ENCODE measurements around the gene FOXN3. TPM values are rescaled to one million over a fixed set of nuclear protein-coding genes. Genes with fewer than 3 reads are reported as not detected.
A peak's percentile ranks its signal among the peaks of the same experiment; 100 is the strongest.

The FOXN3 gene
- total RNA-seq, 2 experiments from 2014 or later = 124 to 127 TPM

GRCh38 chr14:89240414-89240813 lies 176.6 kb downstream of the FOXN3 start:
- POLR2A ChIA-PET = no interaction called here
- Histone ChIP-seq H3K27ac (ENCODE audit: low read depth in 1 of 2, low read length in 2 of 2) (no peak overlapping the region), H3K9me3 (ENCODE audit: control insufficient read depth in 1 of 2, insufficient read depth in 1 of 2, low read length in 2 of 2) (peaks cover 0 to 9% of the 10 kb centered on the region in 2 experiments), H3K36me3 (ENCODE audit: insufficient read depth, low read length) (no peaks in the 10 kb centered on the region), H3K27me3 (ENCODE audit: control insufficient read depth in 1 of 2, insufficient read depth in 2 of 2, low read length in 2 of 2) (no peaks in the 10 kb centered on the region), H3K4me1 (ENCODE audit: insufficient read depth, low read length) (peaks cover 23% of the 10 kb centered on the region), H3K4me3 (ENCODE audit: low read length) (no peak overlapping the region)
- H3K27ac Mint-ChIP-seq = peak overlapping the region; percentile 19
- intact Hi-C loops (cut with DNase I, micrococcal nuclease) = no loop called here
- TF ChIP-seq CTCF (IDR thresholded peaks at IDR 0.05) = no peak
- no peaks in the 10 kb centered on the region for H3K9me3 Mint-ChIP-seq
- H3K4me1 Mint-ChIP-seq (ENCODE audit: low read depth) = peaks cover 75% of the 10 kb centered on the region
- ATAC-seq (ENCODE audit: poor library complexity) (no peak), DNase-seq (peak in 1 of 14 experiments; percentile 34)
- CTCF ChIA-PET = no interaction called here
- peaks cover 15% of the 10 kb centered on the region for H3K36me3 Mint-ChIP-seq (ENCODE audit: low read depth)
- no peak overlapping the region for H3K4me3 Mint-ChIP-seq
- H3K27me3 Mint-ChIP-seq = no peaks in the 10 kb centered on the region

- Mint-ChIP-seq H3K4me1 (ENCODE audit: low read depth) (peaks cover 70% of the 10 kb centered on the region), H3K9me3 (no peaks in the 10 kb centered on the region), H3K27me3 (no peaks in the 10 kb centered on the region), H3K36me3 (ENCODE audit: low read depth) (peaks cover 20% of the 10 kb centered on the region), H3K27ac (no peak overlapping the region), H3K4me3 (no peak overlapping the region)
- ATAC-seq (ENCODE audit: poor library complexity) (no peak), DNase-seq (no peak)
- no peak overlapping the region for H3K4me3 ChIP-seq (ENCODE audit: low read length)
- intact Hi-C loops (cut with DNase I, micrococcal nuclease) = no loop called here
- H3K4me1 ChIP-seq (ENCODE audit: insufficient read depth, low read length) = peaks cover 23% of the 10 kb centered on the region
- peaks cover 0 to 9% of the 10 kb centered on the region in 2 experiments for H3K9me3 ChIP-seq (ENCODE audit: control insufficient read depth in 1 of 2, insufficient read depth in 1 of 2, low read length in 2 of 2)
- POLR2A ChIA-PET = interaction anchor here (0.6 kb wide), 1 partner anchor 441 kb away, joined by 3 read pairs; no protein-coding TSS in a partner anchor
- no peaks in the 10 kb centered on the region for H3K36me3 ChIP-seq (ENCODE audit: insufficient read depth, low read length)
- no peak overlapping the region for H3K27ac ChIP-seq (ENCODE audit: low read depth in 1 of 2, low read length in 2 of 2)
- no peak for TF ChIP-seq CTCF (IDR thresholded peaks at IDR 0.05)
- H3K27me3 ChIP-seq (ENCODE audit: control insufficient read depth in 1 of 2, insufficient read depth in 2 of 2, low read length in 2 of 2) = no peaks in the 10 kb centered on the region
- CTCF ChIA-PET = no interaction called here
Measured at GRCh38 chr14:89239023-89239422, 178.0 kb downstream of the FOXN3 start.

- no peak overlapping the region for H3K27ac Mint-ChIP-seq
Measured at GRCh38 chr14:89237921-89238529, 179.0 kb downstream of the FOXN3 start.

More at GRCh38 chr14:89237921-89238529, 179.0 kb downstream of the FOXN3 start:
- no peak for TF ChIP-seq CTCF (IDR thresholded peaks at IDR 0.05)
- intact Hi-C loops (cut with DNase I, micrococcal nuclease) = no loop called here
- H3K9me3 ChIP-seq (ENCODE audit: control insufficient read depth in 1 of 2, insufficient read depth in 1 of 2, low read length in 2 of 2) = peaks cover 0 to 9% of the 10 kb centered on the region in 2 experiments
- H3K27me3 ChIP-seq (ENCODE audit: control insufficient read depth in 1 of 2, insufficient read depth in 2 of 2, low read length in 2 of 2) = no peaks in the 10 kb centered on the region
- no peak overlapping the region for H3K4me3 Mint-ChIP-seq
- DNase-seq (no peak), ATAC-seq (ENCODE audit: poor library complexity) (no peak)
- H3K36me3 Mint-ChIP-seq (ENCODE audit: low read depth) = peaks cover 23% of the 10 kb centered on the region
- no peaks in the 10 kb centered on the region for H3K27me3 Mint-ChIP-seq
- no peaks in the 10 kb centered on the region for H3K36me3 ChIP-seq (ENCODE audit: insufficient read depth, low read length)
- POLR2A ChIA-PET = no interaction called here
- peaks cover 18% of the 10 kb centered on the region for H3K4me1 ChIP-seq (ENCODE audit: insufficient read depth, low read length)
- H3K4me1 Mint-ChIP-seq (ENCODE audit: low read depth) = peaks cover 73% of the 10 kb centered on the region
- H3K27ac ChIP-seq (ENCODE audit: low read depth in 1 of 2, low read length in 2 of 2) = no peak overlapping the region
- H3K9me3 Mint-ChIP-seq = no peaks in the 10 kb centered on the region
- CTCF ChIA-PET = no interaction called here
- H3K4me3 ChIP-seq (ENCODE audit: low read length) = no peak overlapping the region
